GM18909 (cell line): Measurements from ENCODE around the gene KLHL40.

Experiments
- ATAC-seq: cut with Tn5 transposase; IDR thresholded peaks from one replicate; pipeline ENCODE4 v1.9.1; 2021; ENCODE audit warnings: mild to moderate bottlenecking; ENCODE audit not compliant: unreplicated experiment, poor library complexity

The KLHL40 gene

GRCh38 chr3:42701371-42702065, 16.2 kb downstream of the KLHL40 start:
- no peak for ATAC-seq

- ATAC-seq: no peak
Observed at GRCh38 chr3:42702066-42702951, 17.0 kb downstream of the KLHL40 start, which contains the start of gene HHATL. Gene HHATL (minus strand): TSS chr3:42702798. CDS start chr3:42700826, 1,972 bp downstream.

- ATAC-seq: no peak
Observed at GRCh38 chr3:42702982-42703694, 17.8 kb downstream of the KLHL40 start.

- no peak for ATAC-seq
Observed at GRCh38 chr3:42703695-42704025, 18.3 kb downstream of the KLHL40 start.

- ATAC-seq: no peak
Observed at GRCh38 chr3:42704136-42704841, 19.0 kb downstream of the KLHL40 start.

GRCh38 chr3:42705058-42705767, 19.9 kb downstream of the KLHL40 start:
- no peak for ATAC-seq

GRCh38 chr3:42705962-42706585, 20.7 kb downstream of the KLHL40 start:
- no peak for ATAC-seq

GRCh38 chr3:42706721-42707619, 21.6 kb downstream of the KLHL40 start:
- no peak for ATAC-seq

GRCh38 chr3:42707620-42708355, 22.5 kb downstream of the KLHL40 start:
- no peak for ATAC-seq

GRCh38 chr3:42708611-42709151, 23.3 kb downstream of the KLHL40 start:
- ATAC-seq: no peak

GRCh38 chr3:42709621-42710020, 24.3 kb downstream of the KLHL40 start:
- no peak for ATAC-seq

- no peak for ATAC-seq
Observed at GRCh38 chr3:42710323-42711021, 25.1 kb downstream of the KLHL40 start.

- ATAC-seq: no peak
Observed at GRCh38 chr3:42711491-42712343, 26.4 kb downstream of the KLHL40 start.

- ATAC-seq: no peak
Observed at GRCh38 chr3:42712344-42712648, 27.0 kb downstream of the KLHL40 start.

- ATAC-seq: no peak
Observed at GRCh38 chr3:42712688-42713372, 27.5 kb downstream of the KLHL40 start.

GRCh38 chr3:42713747-42714146, 28.4 kb downstream of the KLHL40 start:
- ATAC-seq: no peak
